SK-N-MC (cell line): ENCODE data around the gene TOX4.

Experiments
- DNase-seq: peaks from one replicate; pipeline ENCODE4 v3.0.0-alpha.2; 2011; ENCODE audit warnings: low read depth, low spot score
- H3K27ac ChIP-seq: fragments of 200-600 bp; sonication (generic); 2 replicates; pipeline ENCODE4 v1.5.1; 2016; ENCODE audit warnings: mixed run types
- H3K36me3 ChIP-seq: fragments of 200-600 bp; sonication (generic); 2 replicates; pipeline ENCODE4 v1.6.1; 2017; ENCODE audit warnings: antibody characterized with exemption, low read length, mixed read lengths; ENCODE audit not compliant: insufficient read depth
- H3K4me3 ChIP-seq: fragments of 200-600 bp; sonication (generic); 2 replicates; pipeline ENCODE4 v1.5.1; 2016
- H3K9ac ChIP-seq: fragments of 200-600 bp; sonication (generic); 2 replicates; pipeline ENCODE4 v1.8.0; 2017; ENCODE audit warnings: mixed run types, mixed read lengths; ENCODE audit not compliant: insufficient read length
- H3K9me3 ChIP-seq: fragments of 200-600 bp; sonication (generic); 2 replicates; pipeline ENCODE4 v1.6.1; 2017; ENCODE audit warnings: low read depth, mild to moderate bottlenecking, antibody characterized with exemption, low read length, moderate library complexity, mixed read lengths
- EZH2 ChIP-seq: fragments of 200-600 bp; sonication (generic); IDR thresholded peaks from one replicate; pipeline ENCODE4 v1.6.1; 2017; ENCODE audit warnings: antibody characterized with exemption
- FOXP2 ChIP-seq: optimal IDR thresholded peaks from 2 replicates; pipeline ENCODE3; 2011; ENCODE audit warnings: mild to moderate bottlenecking, moderate library complexity; ENCODE audit not compliant: insufficient read depth; ENCODE audit errors: extremely low read length, control extremely low read depth
- POLR2AphosphoS5 ChIP-seq: IDR thresholded peaks from 2 replicates; pipeline ENCODE4 v1.6.1; 2012; ENCODE audit warnings: mild to moderate bottlenecking, low read depth, low read length, borderline replicate concordance

Gene TOX4

DNA sequence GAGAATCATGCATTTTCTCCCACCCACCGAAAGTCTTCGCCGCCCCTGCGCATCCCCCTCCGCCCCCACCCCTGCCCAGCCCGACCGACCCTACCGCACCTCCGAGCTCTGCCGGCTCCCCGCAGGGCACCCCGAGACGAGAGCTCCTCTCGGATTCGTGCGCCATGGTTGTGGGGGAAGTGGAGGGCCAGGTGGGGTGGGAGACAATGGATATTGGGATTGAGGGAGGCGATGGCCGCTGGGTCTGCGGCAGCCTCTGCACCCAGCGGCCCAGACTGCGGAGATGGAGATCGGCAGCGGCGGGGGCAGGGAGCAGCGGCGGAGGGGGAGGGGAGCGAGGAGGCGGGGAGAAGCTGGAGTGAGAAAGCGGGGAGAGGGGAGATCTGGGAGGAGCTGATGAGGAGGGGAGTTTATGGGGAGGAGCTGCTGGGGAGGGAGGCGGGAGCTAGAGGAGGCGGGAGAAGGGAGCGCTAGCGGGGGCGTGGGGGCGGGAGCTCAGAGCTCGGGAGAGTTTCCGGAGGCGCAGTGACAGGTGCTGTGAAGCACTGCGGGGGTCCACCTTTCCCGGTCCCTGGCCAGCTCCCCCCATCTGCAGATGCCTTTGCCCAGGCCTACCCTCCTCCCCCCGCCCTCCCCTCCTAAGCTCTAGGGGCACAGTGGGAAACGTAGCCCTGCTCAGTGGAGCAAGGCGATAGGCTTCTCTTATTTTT, 49.1 kb downstream of the TOX4 start, which contains the start of gene SALL2:
SALL2 (minus strand) TSS at position 385 of the 710 bp plus-strand sequence; CDS start at position 166, 219 bp downstream.
- H3K36me3 ChIP-seq, result peaks cover 30% of the 10 kb centered on the region; the same call in 1 of the 2 replicates
- peak within 1 kb of the TSS; percentile 83 for H3K9ac ChIP-seq
- no peaks in the 10 kb centered on the region for H3K9me3 ChIP-seq
- peak within 1 kb of the TSS; percentile 94 for H3K4me3 ChIP-seq
- DNase-seq, result peak; percentile 47
- peak; percentile 82 for TF ChIP-seq POLR2AphosphoS5
- TF ChIP-seq FOXP2, result no peak
- H3K27ac ChIP-seq, result peak within 1 kb of the TSS; percentile 45

DNA sequence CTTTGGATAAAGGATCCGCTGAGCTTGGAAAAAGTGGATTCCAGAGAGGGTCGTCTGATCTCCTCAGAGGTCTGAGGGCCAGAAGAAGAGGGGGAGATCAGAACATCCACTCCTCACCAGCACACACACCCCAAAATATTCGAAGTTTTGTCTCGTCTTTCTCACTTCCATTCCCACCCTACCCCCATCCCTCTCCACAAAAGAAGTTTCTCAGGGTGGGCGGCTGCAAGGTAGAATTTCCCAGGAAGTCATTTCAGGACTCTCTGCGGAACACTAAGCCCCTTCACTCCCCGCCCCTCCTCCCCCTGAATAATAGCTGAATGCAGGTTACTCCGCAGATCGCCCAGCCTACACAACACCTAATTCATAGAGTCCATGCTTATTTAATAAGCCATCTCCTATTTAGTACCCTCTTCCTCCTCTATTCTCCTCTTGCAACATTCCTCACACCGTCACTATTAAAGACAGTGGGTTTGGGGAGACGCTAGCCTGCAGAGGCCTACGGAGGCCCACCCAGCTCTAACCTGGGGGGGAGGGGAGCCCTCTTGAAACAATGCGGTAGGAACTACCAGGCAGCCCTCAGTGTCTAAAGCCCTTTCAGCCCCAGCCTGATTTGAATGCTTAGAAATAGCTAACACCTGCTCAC, 49.8 kb downstream of the TOX4 start:
- H3K4me3 ChIP-seq, result peak overlapping the region; percentile 94
- DNase-seq, result no peak
- TF ChIP-seq FOXP2 (no peak), EZH2 (no peak), POLR2AphosphoS5 (no peak)
- H3K27ac ChIP-seq, result peak overlapping the region; percentile 45
- peak overlapping the region; percentile 68 for H3K9ac ChIP-seq
- peaks cover 27% of the 10 kb centered on the region; the same call in 1 of the 2 replicates for H3K36me3 ChIP-seq
- no peaks in the 10 kb centered on the region for H3K9me3 ChIP-seq

DNA sequence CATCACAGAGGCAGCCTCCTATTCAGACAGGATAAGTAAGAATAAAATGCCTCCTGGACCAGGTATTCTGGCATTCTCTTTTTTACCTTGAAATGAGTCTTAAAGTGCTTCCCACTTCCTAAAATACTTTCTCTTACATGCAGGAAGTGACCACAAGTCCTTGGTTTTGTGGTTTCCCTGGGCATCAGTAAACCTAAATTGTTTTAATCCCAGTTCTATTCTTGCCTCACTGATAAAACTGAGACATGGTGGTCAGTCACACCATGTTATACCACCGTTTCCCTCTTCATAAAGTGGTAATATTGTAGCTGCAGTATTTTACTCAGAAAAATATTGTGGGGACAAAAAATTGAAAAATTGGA, 50.3 kb downstream of the TOX4 start:
- Histone ChIP-seq H3K9me3 (no peaks in the 10 kb centered on the region), H3K27ac (peak overlapping the region; percentile 45), H3K4me3 (no peak overlapping the region), H3K36me3 (peaks cover 25% of the 10 kb centered on the region; the same call in 1 of the 2 replicates), H3K9ac (no peak overlapping the region)
- DNase-seq, result no peak
- TF ChIP-seq POLR2AphosphoS5, result no peak
- TF ChIP-seq FOXP2, result no peak
- no peak for TF ChIP-seq EZH2

DNA sequence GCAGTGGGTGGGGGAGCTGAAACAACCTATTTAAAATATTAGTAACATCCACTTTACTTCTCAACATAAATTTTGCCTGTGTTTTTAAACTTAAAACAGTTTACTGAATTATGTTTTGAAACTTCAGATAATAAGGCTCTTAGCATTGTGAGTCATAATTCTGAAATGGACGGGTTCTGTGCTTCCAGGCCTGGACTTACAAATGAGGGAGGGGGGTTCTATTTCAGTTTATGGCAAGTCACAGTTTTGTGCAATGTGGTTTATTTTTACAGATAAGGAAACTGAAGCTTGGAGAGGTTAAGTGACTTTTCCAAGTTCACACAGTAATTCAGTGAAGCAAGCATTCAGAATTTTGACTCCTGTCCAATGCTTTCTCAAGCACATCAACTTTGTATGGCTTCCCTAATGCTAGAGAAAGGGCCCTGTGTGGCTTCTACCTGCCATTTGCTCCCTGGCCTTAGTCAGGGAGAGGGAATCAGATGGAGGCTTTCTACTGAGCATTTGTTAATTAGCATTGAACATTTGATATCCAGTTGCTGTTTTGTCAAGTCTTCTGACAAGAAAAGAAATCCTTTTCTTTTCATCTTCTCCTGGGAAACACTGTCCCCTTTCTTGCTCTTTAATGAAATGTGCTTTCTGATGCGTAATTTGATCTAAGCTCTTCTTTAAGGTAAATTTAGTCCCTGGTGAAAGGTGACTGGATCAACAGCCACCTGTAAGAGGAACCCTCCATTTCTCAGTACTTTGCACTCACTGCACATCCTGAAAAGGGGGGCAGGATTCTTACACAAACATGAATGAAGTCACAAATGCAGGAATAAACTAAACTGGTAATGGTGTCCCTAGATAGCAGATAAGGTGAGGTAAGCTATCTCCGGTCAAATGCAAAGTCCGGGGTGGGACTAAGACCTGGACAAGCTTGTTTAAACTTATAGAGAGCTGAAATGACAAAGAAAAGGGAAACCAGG, 51.7 kb downstream of the TOX4 start:
- no peak overlapping the region for H3K9ac ChIP-seq
- no peak for TF ChIP-seq POLR2AphosphoS5
- no peak for TF ChIP-seq FOXP2
- no peak for TF ChIP-seq EZH2
- H3K36me3 ChIP-seq, result peaks cover 14% of the 10 kb centered on the region; the same call in 1 of the 2 replicates
- H3K9me3 ChIP-seq, result no peaks in the 10 kb centered on the region
- H3K4me3 ChIP-seq, result no peak overlapping the region
- DNase-seq, result no peak
- H3K27ac ChIP-seq, result peak overlapping the region; percentile 77

DNA sequence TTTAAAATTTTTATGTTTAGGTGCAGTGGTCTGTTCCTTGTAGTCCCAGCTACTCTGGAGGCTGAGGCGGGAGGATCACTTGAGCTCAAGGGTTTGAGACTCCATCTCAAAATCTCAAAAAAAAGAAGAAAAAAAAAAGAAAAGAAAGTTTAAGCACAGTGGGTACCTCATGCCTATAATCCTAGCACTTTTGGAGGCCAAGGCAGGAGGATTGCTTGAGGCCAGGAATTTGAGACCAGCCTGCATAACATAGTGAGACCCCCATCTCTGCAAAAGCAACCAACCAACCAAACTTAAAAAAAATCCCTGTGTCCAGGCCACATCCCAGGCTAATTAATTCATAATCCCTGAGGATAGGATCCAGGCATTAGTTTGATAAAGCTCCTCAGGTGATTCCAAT, 52.5 kb downstream of the TOX4 start:
- no peak overlapping the region for H3K4me3 ChIP-seq
- no peak for TF ChIP-seq FOXP2
- no peak for TF ChIP-seq EZH2
- no peak for TF ChIP-seq POLR2AphosphoS5

DNA sequence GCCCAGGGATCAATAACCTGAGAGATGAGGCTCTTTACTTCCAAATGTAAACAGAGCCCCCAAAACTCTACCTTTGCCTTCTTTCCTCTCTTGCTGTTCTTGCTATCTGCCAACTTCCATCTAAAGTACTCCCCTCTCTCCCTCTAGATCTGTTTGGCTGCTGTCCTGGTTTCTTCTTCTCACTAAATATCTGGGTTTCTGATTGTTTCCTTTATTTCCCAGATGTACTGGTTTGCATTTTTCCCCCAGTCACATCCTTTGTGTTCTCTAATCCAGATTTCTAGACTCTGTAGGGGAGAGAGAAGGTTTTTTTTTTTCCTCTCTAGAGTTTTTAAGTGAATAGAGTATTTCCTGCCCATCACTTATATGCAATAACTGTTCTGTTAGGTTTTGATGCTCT, 56.3 kb downstream of the TOX4 start:
- Histone ChIP-seq H3K9me3 (no peaks in the 10 kb centered on the region), H3K36me3 (no peaks in the 10 kb centered on the region), H3K4me3 (peak overlapping the region; percentile 84; the same call in 1 of the 2 replicates), H3K27ac (peak overlapping the region; percentile 99), H3K9ac (peak overlapping the region; percentile 13)
- no peak for TF ChIP-seq POLR2AphosphoS5
- no peak for TF ChIP-seq EZH2
- no peak for TF ChIP-seq FOXP2
- DNase-seq, result no peak

More for the DNA sequence above, 52.5 kb downstream of the TOX4 start:
- H3K9me3 ChIP-seq, result no peaks in the 10 kb centered on the region
- H3K27ac ChIP-seq, result no peak overlapping the region
- no peak overlapping the region for H3K9ac ChIP-seq
- no peak for DNase-seq
- H3K36me3 ChIP-seq, result peaks cover 5% of the 10 kb centered on the region; the same call in 1 of the 2 replicates

DNA sequence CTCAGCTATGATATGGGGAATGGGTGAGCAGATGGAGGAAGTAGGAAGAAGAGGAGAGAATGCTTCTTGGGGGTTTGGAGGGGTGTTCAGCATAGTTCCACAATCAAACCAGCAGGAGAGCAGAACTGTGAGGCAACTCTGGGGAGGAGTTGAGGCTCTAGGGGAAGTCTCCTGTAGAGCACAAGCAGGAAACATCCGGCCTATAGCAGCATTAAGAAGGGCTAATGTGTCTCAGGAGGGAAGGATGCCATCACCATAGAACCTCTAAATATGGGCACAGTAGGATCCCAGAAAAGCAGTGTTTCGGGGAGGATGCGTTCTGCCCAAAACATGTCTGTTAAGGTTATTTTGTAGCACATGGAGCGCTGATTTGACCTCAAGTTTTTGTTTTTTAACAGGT, 57.6 kb downstream of the TOX4 start:
- Histone ChIP-seq H3K27ac (peak overlapping the region; percentile 99), H3K36me3 (no peaks in the 10 kb centered on the region), H3K9ac (peak overlapping the region; percentile 76), H3K4me3 (peak overlapping the region; percentile 84), H3K9me3 (no peaks in the 10 kb centered on the region)
- TF ChIP-seq EZH2 (no peak), POLR2AphosphoS5 (peak; percentile 69)
- peak; percentile 94 for DNase-seq
